Cortex of kidney (tissue), 1 donor: Measurements from ENCODE around the gene MARCHF5.
A peak's percentile ranks its signal among the peaks of the same experiment; 100 is the strongest.

Source experiments
- DNase-seq: peaks from one replicate; lab custom pipeline; 2025; lab: John Stamatoyannopoulos, UW

MARCHF5 gene, protein sequence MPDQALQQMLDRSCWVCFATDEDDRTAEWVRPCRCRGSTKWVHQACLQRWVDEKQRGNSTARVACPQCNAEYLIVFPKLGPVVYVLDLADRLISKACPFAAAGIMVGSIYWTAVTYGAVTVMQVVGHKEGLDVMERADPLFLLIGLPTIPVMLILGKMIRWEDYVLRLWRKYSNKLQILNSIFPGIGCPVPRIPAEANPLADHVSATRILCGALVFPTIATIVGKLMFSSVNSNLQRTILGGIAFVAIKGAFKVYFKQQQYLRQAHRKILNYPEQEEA

GRCh38 chr10:92290837-92291615 lies at the start of gene MARCHF5, which contains the start of gene CPEB3:
Gene MARCHF5 (plus strand): TSS chr10:92291167. CDS start chr10:92291495, 328 bp downstream.
Gene CPEB3 (minus strand): TSS chr10:92291078. CDS start chr10:92240350, 50,728 bp downstream.
- peak; percentile 70 for DNase-seq

DNA sequence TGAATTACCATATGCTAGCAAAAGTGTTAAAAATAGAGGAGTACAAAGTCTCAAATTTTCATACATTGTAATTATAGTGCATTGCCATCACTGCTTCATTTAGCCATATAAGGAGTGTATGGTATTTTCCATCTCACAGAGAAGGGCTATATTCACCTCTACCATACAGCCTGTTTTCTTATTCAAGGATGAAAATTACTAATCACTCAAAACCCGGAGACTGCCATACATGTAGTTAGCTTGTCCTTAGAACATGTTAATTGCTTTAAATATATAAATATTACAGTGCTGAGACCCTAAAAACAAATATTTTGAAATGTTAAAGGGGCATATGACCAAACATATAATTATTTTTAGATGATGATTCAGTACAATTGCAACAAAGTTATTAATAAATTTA lies 49.5 kb upstream of the MARCHF5 start:
- DNase-seq: no peak

- DNase-seq: no peak
Measured at GRCh38 chr10:92242380-92242779, 48.6 kb upstream of the MARCHF5 start.

- DNase-seq: no peak
Measured at GRCh38 chr10:92242910-92243671, 47.9 kb upstream of the MARCHF5 start.

DNA sequence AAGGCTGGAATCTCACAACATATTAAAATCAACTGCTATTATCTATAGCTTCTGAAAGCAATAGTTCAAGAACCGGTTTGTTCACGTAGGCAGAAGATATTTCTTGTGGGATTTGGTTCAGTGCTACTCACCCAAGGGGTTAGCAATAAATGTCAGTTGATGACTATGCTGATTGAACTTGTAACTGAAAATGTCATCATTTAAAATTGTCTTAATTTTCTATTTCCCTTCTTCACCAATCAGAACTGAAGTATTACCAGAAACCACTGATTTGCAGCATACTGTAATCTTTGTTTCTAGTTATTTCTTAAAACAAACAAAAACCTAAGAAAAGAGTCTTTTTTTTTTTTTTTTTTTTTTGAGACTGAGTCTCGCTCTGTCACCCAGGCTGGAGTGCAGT lies 46.2 kb upstream of the MARCHF5 start:
- DNase-seq: no peak

DNA sequence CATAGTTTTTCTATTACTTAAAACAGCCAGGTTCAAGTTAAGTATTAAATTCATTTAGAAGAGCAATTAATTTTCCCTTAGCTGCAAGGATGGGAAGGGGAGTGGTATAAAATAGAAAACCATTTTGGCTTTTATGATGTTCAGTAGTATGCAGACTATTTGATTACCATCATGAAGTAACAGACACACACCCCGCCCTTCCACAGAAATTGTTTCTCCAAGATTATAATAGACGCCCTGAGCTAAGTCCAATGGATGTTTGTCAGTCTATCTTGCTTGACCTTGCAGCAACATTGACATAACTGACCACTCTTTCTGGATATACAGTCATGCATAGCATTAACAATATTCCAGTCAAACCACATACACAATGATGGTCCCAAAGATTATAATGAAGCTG lies 42.4 kb upstream of the MARCHF5 start:
- DNase-seq: no peak

DNA sequence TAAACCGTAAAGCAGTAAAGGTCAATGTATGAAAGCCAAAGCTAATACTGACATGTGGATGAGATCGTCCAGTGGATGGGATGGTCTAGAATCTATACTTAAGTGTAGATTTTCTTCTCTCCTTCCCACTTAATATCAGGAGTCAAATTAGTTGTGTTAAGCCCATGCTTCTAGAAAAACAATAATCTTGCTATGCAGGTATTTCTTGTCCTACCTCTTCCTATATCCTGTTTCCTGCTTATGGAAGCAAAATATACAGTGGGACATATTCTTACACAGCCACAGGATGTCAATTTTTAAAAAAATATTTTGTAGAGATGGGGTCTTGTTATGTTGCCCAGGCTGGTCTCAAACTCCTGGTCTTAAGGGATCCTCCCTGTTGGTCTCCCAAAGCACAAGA lies 27.6 kb upstream of the MARCHF5 start:
- no peak for DNase-seq

DNA sequence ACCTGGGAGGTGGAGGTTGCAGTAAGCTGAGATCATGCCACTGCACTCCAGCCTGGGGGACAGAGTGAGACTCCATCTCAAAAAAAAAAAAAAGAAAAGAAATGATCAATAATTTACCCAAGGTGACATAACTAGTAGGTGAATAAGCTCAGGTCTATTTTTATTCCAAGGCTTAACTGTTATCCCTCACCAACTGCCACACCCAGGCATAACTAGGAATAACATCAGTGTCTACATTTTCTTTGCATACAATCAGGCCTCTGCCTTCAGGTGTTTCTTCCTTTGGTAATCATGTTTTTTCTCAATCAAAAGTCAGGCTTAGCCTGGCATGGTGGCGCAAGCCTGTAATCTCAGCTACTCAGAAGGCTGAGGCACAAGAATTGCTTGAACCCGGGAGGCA lies 26.7 kb upstream of the MARCHF5 start:
- no peak for DNase-seq

DNA sequence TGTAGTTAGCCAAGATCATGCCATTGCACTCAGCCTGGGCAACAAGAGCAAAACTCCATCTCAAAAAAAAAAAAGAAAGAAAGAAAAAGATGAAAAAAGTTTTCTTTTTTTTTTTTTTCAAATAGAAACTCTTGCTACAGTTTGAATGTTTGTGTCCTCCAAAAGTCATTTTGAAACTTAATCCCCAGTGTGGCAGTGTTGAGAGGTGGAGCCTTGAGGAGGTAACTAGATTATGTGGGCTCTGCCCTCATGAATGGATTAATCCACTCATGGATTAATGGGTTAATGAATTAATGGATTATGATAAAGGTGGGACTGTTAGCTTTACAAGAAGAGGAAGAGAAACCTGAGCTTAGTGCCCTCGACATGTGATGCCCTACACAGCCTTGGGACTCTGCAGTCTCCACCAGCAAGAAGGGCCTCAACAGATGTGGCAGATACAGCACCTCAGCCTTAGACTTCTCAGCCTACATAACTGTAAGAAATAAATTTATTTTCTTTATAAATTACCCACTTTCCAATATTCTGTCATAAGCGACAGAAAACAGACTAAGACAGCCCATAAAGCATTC lies 25.2 kb upstream of the MARCHF5 start:
- no peak for DNase-seq

GRCh38 chr10:92267343-92267742 lies 23.6 kb upstream of the MARCHF5 start:
- DNase-seq: no peak

DNA sequence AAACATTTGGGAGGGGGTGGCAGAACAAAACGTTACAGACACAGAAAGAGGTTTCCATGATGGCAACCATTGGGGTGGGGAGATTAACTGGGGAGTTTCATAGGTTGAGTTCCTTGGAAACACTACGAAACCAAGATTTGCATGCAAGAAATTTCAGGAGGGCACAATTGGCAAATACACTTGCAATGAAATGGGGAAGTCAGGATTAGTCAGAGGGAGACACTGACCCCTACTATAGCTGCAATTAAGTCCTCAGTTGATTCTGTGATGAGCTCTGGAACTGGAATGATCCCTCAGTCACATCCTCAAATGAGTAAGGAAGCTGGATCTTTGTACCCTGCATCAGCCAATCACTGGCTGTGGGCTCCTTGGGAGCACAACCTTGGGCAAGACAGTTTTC lies 22.2 kb upstream of the MARCHF5 start:
- no peak for DNase-seq

- DNase-seq: no peak
Measured at GRCh38 chr10:92274071-92274470, 16.9 kb upstream of the MARCHF5 start.

DNA sequence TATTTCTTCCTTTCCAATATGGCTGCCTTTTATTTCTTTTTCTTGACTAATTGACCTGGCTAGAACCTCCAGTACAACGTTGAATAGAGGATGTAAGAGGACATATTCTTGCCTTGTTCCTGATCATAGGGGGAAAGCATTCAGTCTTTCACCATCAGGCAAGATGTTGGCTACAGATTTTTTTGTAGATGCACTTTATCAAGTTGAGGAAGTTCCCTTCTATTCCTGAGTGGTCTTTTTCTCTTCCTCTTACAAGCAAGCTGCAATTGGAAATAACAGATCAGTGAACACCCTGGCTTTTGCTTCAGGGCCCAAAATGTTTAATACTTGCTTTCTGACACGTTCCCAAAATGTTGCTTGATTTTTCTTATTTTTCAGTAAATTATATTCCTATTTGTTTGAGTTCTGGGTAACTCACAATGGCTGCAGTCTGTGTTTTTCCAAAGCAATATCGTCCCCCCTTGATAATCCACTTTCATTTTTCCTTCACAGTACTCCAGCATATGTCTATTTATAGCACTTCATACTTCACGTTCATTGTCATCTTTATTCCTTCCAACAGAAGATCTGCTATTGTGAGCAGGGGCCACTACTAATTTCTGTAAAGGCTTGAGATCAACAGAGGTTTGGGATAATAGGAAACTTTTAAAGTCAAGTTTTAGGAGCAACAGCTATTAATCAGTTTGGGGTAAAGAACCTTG lies 11.8 kb upstream of the MARCHF5 start:
- DNase-seq: no peak

GRCh38 chr10:92284112-92284704 lies 6.8 kb upstream of the MARCHF5 start:
- DNase-seq: no peak

GRCh38 chr10:92290076-92290836 lies 711 bp upstream of the MARCHF5 start:
- DNase-seq: no peak

DNA sequence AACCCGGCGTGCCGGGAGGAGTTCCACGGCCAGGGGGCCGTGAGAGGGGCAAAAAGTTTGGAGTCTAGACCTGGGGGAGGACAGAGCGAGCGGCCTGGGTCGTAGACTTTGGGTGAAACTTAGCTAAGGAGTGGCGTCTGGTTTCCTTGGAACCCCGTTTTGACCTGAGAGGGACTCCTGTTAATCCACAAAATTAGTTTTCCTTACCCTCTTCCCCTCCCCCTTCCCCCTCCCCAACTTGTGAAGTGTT lies 574 bp downstream of the MARCHF5 start:
- no peak for DNase-seq

DNA sequence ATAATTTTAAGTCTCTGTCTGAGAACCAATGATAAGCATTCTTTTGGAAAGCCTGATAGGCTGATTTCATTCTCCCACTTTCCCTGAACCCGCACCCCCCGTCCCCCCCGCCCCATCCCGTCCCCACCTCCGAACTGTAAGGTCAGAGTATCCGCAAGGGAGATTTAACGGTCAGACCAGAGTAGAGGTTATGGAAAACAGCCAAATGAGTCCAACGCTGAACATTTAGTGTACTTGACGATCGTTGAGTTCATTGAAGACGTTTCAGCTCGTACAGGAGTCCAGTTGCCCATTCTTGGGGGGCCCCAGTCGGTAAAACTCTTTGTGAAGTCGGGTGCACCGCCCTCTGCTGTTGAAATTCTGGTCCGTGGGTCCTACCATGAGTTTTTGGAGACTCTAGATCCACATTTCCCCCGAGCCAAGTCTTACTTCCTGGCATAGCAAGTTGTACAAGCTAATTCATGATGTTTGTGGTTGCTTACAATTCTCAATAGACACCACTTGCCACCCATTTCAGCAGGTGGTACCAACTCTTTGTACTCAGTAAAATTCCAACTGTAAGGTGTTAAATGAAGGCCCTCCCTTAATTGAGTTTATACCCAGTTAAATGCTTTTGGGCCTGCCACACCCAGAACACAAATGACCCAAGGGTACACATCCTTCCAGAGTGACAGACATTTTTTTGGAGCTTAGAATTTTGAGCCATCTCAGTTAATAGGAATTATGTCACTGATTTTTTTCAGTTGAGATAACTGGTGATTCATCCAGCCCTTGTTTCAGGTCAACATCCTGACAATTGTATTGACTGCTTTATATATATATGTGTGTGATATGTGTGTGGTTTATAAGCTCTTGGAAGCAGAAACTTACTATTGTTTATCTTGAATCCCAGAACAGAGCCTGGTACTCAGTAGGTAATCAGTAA lies 1.2 kb downstream of the MARCHF5 start:
- DNase-seq: no peak

- no peak for DNase-seq
Measured at GRCh38 chr10:92298487-92298886, 7.5 kb downstream of the MARCHF5 start.

GRCh38 chr10:92303096-92303495 lies 12.1 kb downstream of the MARCHF5 start:
- no peak for DNase-seq

DNA sequence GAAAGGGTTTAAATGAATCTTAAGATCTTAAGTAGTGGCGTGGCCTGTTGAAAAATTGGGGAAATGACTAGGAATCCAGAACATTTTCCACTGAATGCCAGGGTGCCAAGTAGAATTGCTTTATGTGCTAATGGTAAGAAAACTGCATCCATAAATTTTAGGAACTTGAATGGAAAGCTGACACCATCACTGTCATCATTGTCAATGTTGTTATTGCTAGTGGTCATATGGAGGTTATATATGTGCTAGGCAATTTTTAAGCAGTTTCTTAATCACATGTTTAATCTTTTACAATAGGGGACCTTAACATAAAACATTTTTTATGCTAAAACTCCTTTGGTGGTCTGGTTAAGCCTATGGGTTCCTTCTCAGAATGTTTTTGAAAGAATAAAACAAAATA lies 13.1 kb downstream of the MARCHF5 start:
- no peak for DNase-seq
